Measurements from ENCODE around the gene SETBP1. TPM values are rescaled to one million over a fixed set of nuclear protein-coding genes. Genes with fewer than 3 reads are reported as not detected.

SETBP1 gene
- total RNA-seq (ENCODE audit: unreplicated experiment), result 131 TPM
- long read RNA-seq, partial matches to known transcripts, result 2 of 11 reads
- long read RNA-seq, other reads (novel, unspliced or antisense), result 9 of 11 reads

- Mint-ChIP-seq H3K9me3 (ENCODE audit: unreplicated experiment) (no peaks in the 10 kb centered on the region), H3K4me3 (ENCODE audit: unreplicated experiment) (peak within 1 kb of the TSS; percentile 92), H3K36me3 (ENCODE audit: low read depth, unreplicated experiment) (no peaks in the 10 kb centered on the region), H3K4me1 (ENCODE audit: unreplicated experiment) (peaks cover 16% of the 10 kb centered on the region), H3K27me3 (ENCODE audit: unreplicated experiment) (no peaks in the 10 kb centered on the region), H3K27ac (ENCODE audit: unreplicated experiment) (peak within 1 kb of the TSS; percentile 75)
- TF ChIP-seq, protein P1, sequence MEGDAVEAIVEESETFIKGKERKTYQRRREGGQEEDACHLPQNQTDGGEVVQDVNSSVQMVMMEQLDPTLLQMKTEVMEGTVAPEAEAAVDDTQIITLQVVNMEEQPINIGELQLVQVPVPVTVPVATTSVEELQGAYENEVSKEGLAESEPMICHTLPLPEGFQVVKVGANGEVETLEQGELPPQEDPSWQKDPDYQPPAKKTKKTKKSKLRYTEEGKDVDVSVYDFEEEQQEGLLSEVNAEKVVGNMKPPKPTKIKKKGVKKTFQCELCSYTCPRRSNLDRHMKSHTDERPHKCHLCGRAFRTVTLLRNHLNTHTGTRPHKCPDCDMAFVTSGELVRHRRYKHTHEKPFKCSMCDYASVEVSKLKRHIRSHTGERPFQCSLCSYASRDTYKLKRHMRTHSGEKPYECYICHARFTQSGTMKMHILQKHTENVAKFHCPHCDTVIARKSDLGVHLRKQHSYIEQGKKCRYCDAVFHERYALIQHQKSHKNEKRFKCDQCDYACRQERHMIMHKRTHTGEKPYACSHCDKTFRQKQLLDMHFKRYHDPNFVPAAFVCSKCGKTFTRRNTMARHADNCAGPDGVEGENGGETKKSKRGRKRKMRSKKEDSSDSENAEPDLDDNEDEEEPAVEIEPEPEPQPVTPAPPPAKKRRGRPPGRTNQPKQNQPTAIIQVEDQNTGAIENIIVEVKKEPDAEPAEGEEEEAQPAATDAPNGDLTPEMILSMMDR (IDR thresholded peaks at IDR 0.05; ENCODE audit: unreplicated experiment), result no peak
- DNase-seq (ENCODE audit: low spot score), result peak; percentile 74
These were observed at the start of gene SETBP1 for GRCh38 chr18:44680273-44681075. Gene SETBP1, plus strand, starts transcription at chr18:44680888. Its CDS starts 20,459 bp downstream, at chr18:44701347.

DNA sequence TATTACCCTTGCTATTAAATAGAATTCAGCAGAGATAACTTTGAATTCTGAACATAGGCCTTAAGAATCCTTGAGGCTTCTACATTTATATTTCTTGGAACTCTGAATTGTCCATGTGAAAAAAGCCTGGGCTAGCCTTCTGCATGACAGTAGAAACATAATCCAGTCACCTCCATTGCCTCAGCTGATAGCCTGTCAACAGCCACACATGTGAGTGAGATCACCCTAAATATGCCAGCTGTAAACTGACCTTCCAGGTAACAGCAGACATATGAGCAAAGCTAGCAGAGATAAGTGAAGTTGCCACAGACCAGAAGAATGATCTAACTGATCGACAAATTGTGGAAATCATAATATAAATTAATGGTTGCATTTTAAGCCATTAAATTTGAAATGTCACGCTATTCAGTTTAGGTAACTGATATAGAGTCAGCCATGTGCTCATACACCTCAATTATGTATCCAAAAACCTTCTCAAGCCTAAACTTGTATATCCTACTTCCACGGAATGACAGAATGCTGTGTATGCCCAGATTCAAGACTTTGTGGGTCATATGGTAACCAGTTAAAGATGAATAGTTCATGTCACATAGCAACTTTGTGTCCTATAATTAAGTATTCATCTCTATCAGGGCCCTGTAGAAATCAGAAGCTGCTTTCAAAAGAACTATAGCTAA is 48.1 kb upstream of the SETBP1 start:
- H3K4me3 Mint-ChIP-seq (ENCODE audit: unreplicated experiment), result no peak overlapping the region
- TF ChIP-seq, protein P1 (IDR thresholded peaks at IDR 0.05; ENCODE audit: unreplicated experiment), result no peak
- H3K9me3 Mint-ChIP-seq (ENCODE audit: unreplicated experiment), result no peaks in the 10 kb centered on the region
- H3K27me3 Mint-ChIP-seq (ENCODE audit: unreplicated experiment), result no peaks in the 10 kb centered on the region
- no peak for DNase-seq (ENCODE audit: low spot score)
- peaks cover 11% of the 10 kb centered on the region for H3K4me1 Mint-ChIP-seq (ENCODE audit: unreplicated experiment)
- H3K27ac Mint-ChIP-seq (ENCODE audit: unreplicated experiment), result no peak overlapping the region
- no peaks in the 10 kb centered on the region for H3K36me3 Mint-ChIP-seq (ENCODE audit: low read depth, unreplicated experiment)

DNA sequence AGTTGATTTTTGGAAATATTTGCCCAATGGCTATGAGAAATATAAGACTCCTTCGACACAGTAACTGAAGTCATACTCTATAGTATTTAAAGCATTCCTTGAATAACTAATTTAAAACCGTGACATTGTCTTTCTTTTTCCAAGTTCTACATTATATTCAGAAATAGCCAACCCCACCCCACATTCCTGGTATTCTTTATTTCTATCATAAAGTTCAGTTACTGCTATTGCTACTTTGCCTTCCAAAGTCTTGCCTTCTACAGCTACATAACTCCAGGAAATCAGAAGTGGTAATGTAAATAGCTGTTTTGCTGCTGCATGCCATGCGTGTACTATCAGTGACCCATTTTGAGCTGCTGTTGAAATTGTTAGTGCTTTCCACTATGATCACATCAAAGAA is 45.1 kb upstream of the SETBP1 start:
- peaks cover 7% of the 10 kb centered on the region for H3K4me1 Mint-ChIP-seq (ENCODE audit: unreplicated experiment)
- DNase-seq (ENCODE audit: low spot score), result no peak
- no peaks in the 10 kb centered on the region for H3K27me3 Mint-ChIP-seq (ENCODE audit: unreplicated experiment)
- no peaks in the 10 kb centered on the region for H3K36me3 Mint-ChIP-seq (ENCODE audit: low read depth, unreplicated experiment)
- H3K27ac Mint-ChIP-seq (ENCODE audit: unreplicated experiment), result no peak overlapping the region
- no peaks in the 10 kb centered on the region for H3K9me3 Mint-ChIP-seq (ENCODE audit: unreplicated experiment)
- H3K4me3 Mint-ChIP-seq (ENCODE audit: unreplicated experiment), result no peak overlapping the region
- TF ChIP-seq, protein P1 (IDR thresholded peaks at IDR 0.05; ENCODE audit: unreplicated experiment), result no peak

- H3K36me3 Mint-ChIP-seq (ENCODE audit: low read depth, unreplicated experiment), result no peaks in the 10 kb centered on the region
- no peak for DNase-seq (ENCODE audit: low spot score)
- no peak overlapping the region for H3K4me3 Mint-ChIP-seq (ENCODE audit: unreplicated experiment)
- no peaks in the 10 kb centered on the region for H3K27me3 Mint-ChIP-seq (ENCODE audit: unreplicated experiment)
- no peak overlapping the region for H3K27ac Mint-ChIP-seq (ENCODE audit: unreplicated experiment)
- H3K4me1 Mint-ChIP-seq (ENCODE audit: unreplicated experiment), result peaks cover 7% of the 10 kb centered on the region
- H3K9me3 Mint-ChIP-seq (ENCODE audit: unreplicated experiment), result no peaks in the 10 kb centered on the region
- TF ChIP-seq, protein P1 (IDR thresholded peaks at IDR 0.05; ENCODE audit: unreplicated experiment), result no peak
These were observed 44.4 kb upstream of the SETBP1 start for GRCh38 chr18:44636241-44636640.

Data from endothelial cell (in vitro differentiated cells).